Kidney (tissue), 14 donors: Measurements from ENCODE around the gene ANKRD24. TPM values are rescaled to one million over a fixed set of nuclear protein-coding genes. Genes with fewer than 3 reads are reported as not detected.
"Not testable (repeated sequence)": the region's sequence is repeated elsewhere in the genome, so short reads cannot be mapped to it uniquely, and the experiment has no call there.

Source experiments
- DNase-seq, 5 donors: peaks; one replicate each; pipeline ENCODE4 v3.0.0-alpha.2; 2013 to 2020
- FAIRE-seq: peaks from 2 replicates; lab custom pipeline; 2012; peaks lifted over from hg19 to GRCh38; lab: Jason Lieb, UNC
- H3K27ac ChIP-seq, 2 donors: one replicate each; pipeline ENCODE4 v1.7.0; 2013; ENCODE audit warnings: low read depth in 2 of 2, low read length in 2 of 2, inconsistent platforms in 1 of 2
- H3K27me3 ChIP-seq: one replicate; pipeline ENCODE4 v1.7.1; 2013; ENCODE audit warnings: low read length, inconsistent platforms; ENCODE audit not compliant: control insufficient read depth, insufficient read depth
- H3K36me3 ChIP-seq, 3 donors: one replicate each; pipeline versions ENCODE4 v1.7.0 to v1.7.1; 2013; ENCODE audit warnings: low read length in 3 of 3, control low read depth in 1 of 3, inconsistent platforms in 1 of 3; ENCODE audit not compliant: insufficient read depth in 3 of 3, control insufficient read depth in 2 of 3
- H3K4me1 ChIP-seq, 3 donors: one replicate each; pipeline versions ENCODE4 v1.7.0 to v1.7.1; 2013; ENCODE audit warnings: low read length in 3 of 3, inconsistent platforms in 1 of 3, low read depth in 1 of 3; ENCODE audit not compliant: control insufficient read depth in 2 of 3, insufficient read depth in 2 of 3
- H3K4me3 ChIP-seq, 3 donors: one replicate each; pipeline versions ENCODE4 v1.7.0 to v1.8.1; 2013; ENCODE audit warnings: low read length in 3 of 3, control low read depth in 1 of 3, inconsistent platforms in 1 of 3
- H3K9ac ChIP-seq, 3 donors: one replicate each; pipeline versions ENCODE4 v1.7.0 to v1.7.1; 2013; ENCODE audit warnings: low read length in 3 of 3, control low read depth in 1 of 3, inconsistent platforms in 1 of 3
- H3K9me3 ChIP-seq, 3 donors: one replicate each; pipeline versions ENCODE4 v1.7.0 to v1.7.1; 2013; ENCODE audit warnings: low read length in 3 of 3, control low read depth in 1 of 3, inconsistent platforms in 1 of 3; ENCODE audit not compliant: control insufficient read depth in 2 of 3, insufficient read depth in 1 of 3
- intact Hi-C: fragments of 100-400 bp; cut with DNase I; formaldehyde crosslinking; loops from one replicate; pipeline ENCODE4 v1.11.1; 2022
- polyA plus RNA-seq: library from polyadenylated mRNA; stranded (reverse); fragments of 350-450 nt; fragmentation: Illumina TruSeq; extraction: RNeasy Lipid Tissue Mini Kit (QIAGEN cat#74804); gene quantifications from one replicate; pipeline ENCODE4 v1.2.3, GENCODE V29; 2014; ENCODE audit warnings: low read depth, low replicate concordance; ENCODE audit not compliant: insufficient read depth
- total RNA-seq: library from RNA; stranded (reverse); fragmentation: NEBNext Ultra II Directional; extraction: Animal tissue kit (Norgen Biotek cat#: 25700); gene quantifications from one replicate; pipeline ENCODE4 v1.2.1, GENCODE V29; 2021
- TF ChIP-seq, protein P1 (sequence below): IDR thresholded peaks from 3 replicates; pipeline ENCODE4 v1.5.1; 2012; ENCODE audit warnings: mild to moderate bottlenecking, moderate library complexity, borderline replicate concordance; ENCODE audit not compliant: insufficient read depth; ENCODE audit errors: extremely low read depth
- donor health status: control.
- donor health status: control.
- donor health status: control.
- donor health status: control.
- donor health status: control.
- donor health status: DM: yes; HTN: yes; CAD: no.
- donor health status: Normal renal cell carcinoma (clear cell type).

The ANKRD24 gene
- total and polyA plus RNA-seq, 2 donors from 2014 or later = 0.72 to 1.8 TPM

DNA sequence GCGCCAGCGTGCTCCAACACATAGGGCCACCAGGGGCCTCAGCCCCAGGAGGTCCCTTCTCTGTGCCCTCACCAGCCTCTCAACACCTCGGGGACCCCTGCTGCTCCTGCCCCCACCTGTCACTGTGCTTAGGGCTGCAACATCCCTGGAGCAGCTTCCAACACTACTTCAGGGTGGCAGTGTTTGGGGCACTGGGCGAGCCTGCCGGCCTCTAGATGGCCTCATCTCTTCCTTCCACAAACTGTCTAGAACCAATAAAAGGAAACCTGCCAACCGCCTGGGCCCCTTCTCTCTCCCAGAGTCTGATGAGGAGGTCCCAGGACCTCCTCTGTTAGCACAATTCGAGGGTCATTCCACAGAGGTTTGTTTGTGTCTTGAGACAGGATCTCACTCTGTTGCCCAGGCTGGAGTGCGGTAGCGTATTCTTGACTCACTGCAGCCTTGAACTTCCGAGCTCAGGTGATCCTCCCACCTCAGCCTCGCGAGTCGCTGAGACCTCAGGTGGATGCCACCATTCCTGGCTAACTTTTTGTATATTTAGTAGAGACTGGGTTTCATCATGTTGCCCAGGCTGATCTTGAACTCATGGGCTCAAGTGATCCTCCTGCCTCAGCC lies 86.4 kb downstream of the ANKRD24 start:
- DNase-seq (no peak), FAIRE-seq (no peak)
- TF ChIP-seq, protein P1, sequence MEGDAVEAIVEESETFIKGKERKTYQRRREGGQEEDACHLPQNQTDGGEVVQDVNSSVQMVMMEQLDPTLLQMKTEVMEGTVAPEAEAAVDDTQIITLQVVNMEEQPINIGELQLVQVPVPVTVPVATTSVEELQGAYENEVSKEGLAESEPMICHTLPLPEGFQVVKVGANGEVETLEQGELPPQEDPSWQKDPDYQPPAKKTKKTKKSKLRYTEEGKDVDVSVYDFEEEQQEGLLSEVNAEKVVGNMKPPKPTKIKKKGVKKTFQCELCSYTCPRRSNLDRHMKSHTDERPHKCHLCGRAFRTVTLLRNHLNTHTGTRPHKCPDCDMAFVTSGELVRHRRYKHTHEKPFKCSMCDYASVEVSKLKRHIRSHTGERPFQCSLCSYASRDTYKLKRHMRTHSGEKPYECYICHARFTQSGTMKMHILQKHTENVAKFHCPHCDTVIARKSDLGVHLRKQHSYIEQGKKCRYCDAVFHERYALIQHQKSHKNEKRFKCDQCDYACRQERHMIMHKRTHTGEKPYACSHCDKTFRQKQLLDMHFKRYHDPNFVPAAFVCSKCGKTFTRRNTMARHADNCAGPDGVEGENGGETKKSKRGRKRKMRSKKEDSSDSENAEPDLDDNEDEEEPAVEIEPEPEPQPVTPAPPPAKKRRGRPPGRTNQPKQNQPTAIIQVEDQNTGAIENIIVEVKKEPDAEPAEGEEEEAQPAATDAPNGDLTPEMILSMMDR = no peak
- no peak overlapping the region for H3K9ac ChIP-seq
- intact Hi-C loops = no loop called here
- H3K9me3 ChIP-seq = no peaks in the 10 kb centered on the region
- peak overlapping the region; percentile 38 to 47 for H3K27ac ChIP-seq
- no peaks in the 10 kb centered on the region for H3K27me3 ChIP-seq
- H3K36me3 ChIP-seq = peaks cover 3 to 12% (median 12%) of the 10 kb centered on the region in 3 donors
- H3K4me3 ChIP-seq = no peak overlapping the region
- H3K4me1 ChIP-seq = no peaks in the 10 kb centered on the region

GRCh38 chr19:4272894-4273293 lies 90.4 kb downstream of the ANKRD24 start:
- no peaks in the 10 kb centered on the region for H3K27me3 ChIP-seq
- TF ChIP-seq, protein P1 = no peak
- peaks cover 0 to 6% (median 5%) of the 10 kb centered on the region in 3 donors for H3K36me3 ChIP-seq
- H3K27ac ChIP-seq = no peak overlapping the region
- FAIRE-seq = no peak
- no peak overlapping the region for H3K4me3 ChIP-seq
- no peak overlapping the region for H3K9ac ChIP-seq
- H3K4me1 ChIP-seq = no peaks in the 10 kb centered on the region
- H3K9me3 ChIP-seq = no peaks in the 10 kb centered on the region
- intact Hi-C loops = no loop called here
- DNase-seq = no peak

- H3K27ac ChIP-seq, H3K36me3 ChIP-seq, intact Hi-C loops, FAIRE-seq, H3K4me1 ChIP-seq, H3K4me3 ChIP-seq, H3K27me3 ChIP-seq, DNase-seq, H3K9me3 ChIP-seq, H3K9ac ChIP-seq: not testable (repeated sequence)
These were observed 91.8 kb downstream of the ANKRD24 start for GRCh38 chr19:4274321-4274686.

Other genes with a start within 250 kb of the ANKRD24 start
- 0.69 TPM for gene NMRK2, start 249.6 kb upstream of the ANKRD24 start, total RNA-seq
- 6.1 TPM for gene NMRK2, start 249.6 kb upstream of the ANKRD24 start, polyA plus RNA-seq
- 54.6 TPM for gene DAPK3, start 211.6 kb upstream of the ANKRD24 start, total RNA-seq
- gene DAPK3, start 211.6 kb upstream of the ANKRD24 start, polyA plus RNA-seq = 30.6 TPM
- 1,813 TPM for gene EEF2, start 197.2 kb upstream of the ANKRD24 start, total RNA-seq
- 1,520 TPM for gene EEF2, start 197.2 kb upstream of the ANKRD24 start, polyA plus RNA-seq
- gene PIAS4, start 175.0 kb upstream of the ANKRD24 start, total RNA-seq = 25.0 TPM
- 9.8 TPM for gene PIAS4, start 175.0 kb upstream of the ANKRD24 start, polyA plus RNA-seq
- 53.2 TPM for gene ZBTB7A, start 115.8 kb upstream of the ANKRD24 start, total RNA-seq
- gene ZBTB7A, start 115.8 kb upstream of the ANKRD24 start, polyA plus RNA-seq = 8.9 TPM
- gene MAP2K2, start 58.6 kb upstream of the ANKRD24 start, total RNA-seq = 105 TPM
- gene MAP2K2, start 58.6 kb upstream of the ANKRD24 start, polyA plus RNA-seq = 138 TPM
- not detected for gene CREB3L3, start 29.1 kb upstream of the ANKRD24 start, total RNA-seq
- gene CREB3L3, start 29.1 kb upstream of the ANKRD24 start, polyA plus RNA-seq = 7.4 TPM
- gene SIRT6, start 126 bp upstream of the ANKRD24 start, total RNA-seq = 27.3 TPM
- gene SIRT6, start 126 bp upstream of the ANKRD24 start, polyA plus RNA-seq = 27.0 TPM
- 8.3 TPM for gene EBI3, start 46.8 kb downstream of the ANKRD24 start, total RNA-seq
- gene EBI3, start 46.8 kb downstream of the ANKRD24 start, polyA plus RNA-seq = 1.5 TPM
- 22.5 TPM for gene YJU2, start 64.4 kb downstream of the ANKRD24 start, total RNA-seq
- 26.0 TPM for gene YJU2, start 64.4 kb downstream of the ANKRD24 start, polyA plus RNA-seq
- gene SHD, start 96.6 kb downstream of the ANKRD24 start, total RNA-seq = not detected
- gene SHD, start 96.6 kb downstream of the ANKRD24 start, polyA plus RNA-seq = not detected
- gene TMIGD2, start 119.7 kb downstream of the ANKRD24 start, total RNA-seq = 0.47 TPM
- not detected for gene TMIGD2, start 119.7 kb downstream of the ANKRD24 start, polyA plus RNA-seq
- gene FSD1, start 121.9 kb downstream of the ANKRD24 start, total RNA-seq = 0.85 TPM
- gene FSD1, start 121.9 kb downstream of the ANKRD24 start, polyA plus RNA-seq = 1.1 TPM
- 32.3 TPM for gene STAP2, start 156.1 kb downstream of the ANKRD24 start, total RNA-seq
- 61.5 TPM for gene STAP2, start 156.1 kb downstream of the ANKRD24 start, polyA plus RNA-seq
- 24.1 TPM for gene MPND, start 160.9 kb downstream of the ANKRD24 start, total RNA-seq
- gene MPND, start 160.9 kb downstream of the ANKRD24 start, polyA plus RNA-seq = 43.5 TPM
- 52.7 TPM for gene SH3GL1, start 217.9 kb downstream of the ANKRD24 start, total RNA-seq
- gene SH3GL1, start 217.9 kb downstream of the ANKRD24 start, polyA plus RNA-seq = 34.8 TPM
- 10.0 TPM for gene CHAF1A, start 220.0 kb downstream of the ANKRD24 start, total RNA-seq
- gene CHAF1A, start 220.0 kb downstream of the ANKRD24 start, polyA plus RNA-seq = 2.7 TPM